ENCODE results near the gene PTDSS2. TPM values are rescaled to one million over a fixed set of nuclear protein-coding genes. Genes with fewer than 3 reads are reported as not detected.

The PTDSS2 gene
- total RNA-seq, 1 experiment from 2014 or later, result 28.2 TPM

GRCh38 chr11:521177-521688, 71.2 kb downstream of the PTDSS2 start:
- DNase-seq (ENCODE audit: unreplicated experiment), result no peak
- no peaks in the 10 kb centered on the region for H3K9me3 Mint-ChIP-seq (ENCODE audit: unreplicated experiment)
- H3K4me1 Mint-ChIP-seq (ENCODE audit: insufficient read depth, unreplicated experiment), result no peaks in the 10 kb centered on the region
- ChIA-PET POLR2A (interaction anchor here (1.5 to 1.6 kb wide), 2 partner anchors 12 to 15 kb away, joined by 5 to 6 read pairs; no protein-coding TSS in a partner anchor), CTCF (interaction anchor here (0.6 kb wide), 1 partner anchor 495 kb away, joined by 3 read pairs; no protein-coding TSS in a partner anchor)
- H3K36me3 Mint-ChIP-seq (ENCODE audit: insufficient read depth, unreplicated experiment), result peaks cover 19% of the 10 kb centered on the region
- no peaks in the 10 kb centered on the region for H3K27me3 Mint-ChIP-seq (ENCODE audit: insufficient read depth, unreplicated experiment)
- H3K27ac Mint-ChIP-seq (ENCODE audit: low read depth, unreplicated experiment), result no peak overlapping the region
- H3K4me3 Mint-ChIP-seq (ENCODE audit: unreplicated experiment), result no peak overlapping the region
- intact Hi-C loops (cut with micrococcal nuclease), result no loop called here
- no TSS peak for BruUV-seq (replicated peaks)
- TF ChIP-seq CTCF (IDR thresholded peaks at IDR 0.05; ENCODE audit: unreplicated experiment), result no peak

- intact Hi-C loops (cut with micrococcal nuclease), result no loop called here
These were observed 76.1 kb downstream of the PTDSS2 start for GRCh38 chr11:526192-526591.

GRCh38 chr11:528166-528814, 78.2 kb downstream of the PTDSS2 start:
- CTCF ChIA-PET, result interaction anchor here (0.6 to 1.5 kb wide), 4 partner anchors 9 to 254 kb away, joined by 3 read pairs; no protein-coding TSS in a partner anchor
- no peaks in the 10 kb centered on the region for H3K9me3 Mint-ChIP-seq (ENCODE audit: unreplicated experiment)
- intact Hi-C loops (cut with micrococcal nuclease), result no loop called here
- no peak for TF ChIP-seq CTCF (IDR thresholded peaks at IDR 0.05; ENCODE audit: unreplicated experiment)
- H3K27ac Mint-ChIP-seq (ENCODE audit: low read depth, unreplicated experiment), result no peak overlapping the region
- no peak overlapping the region for H3K4me3 Mint-ChIP-seq (ENCODE audit: unreplicated experiment)
- DNase-seq (ENCODE audit: unreplicated experiment), result no peak
- no peaks in the 10 kb centered on the region for H3K4me1 Mint-ChIP-seq (ENCODE audit: insufficient read depth, unreplicated experiment)
- no TSS peak for BruUV-seq (replicated peaks)
- peaks cover 29% of the 10 kb centered on the region for H3K36me3 Mint-ChIP-seq (ENCODE audit: insufficient read depth, unreplicated experiment)
- H3K27me3 Mint-ChIP-seq (ENCODE audit: insufficient read depth, unreplicated experiment), result no peaks in the 10 kb centered on the region
- POLR2A ChIA-PET, result interaction anchor here (0.6 kb wide), 1 partner anchor 11 kb away, joined by 4 read pairs; no protein-coding TSS in a partner anchor

More at GRCh38 chr11:526192-526591, 76.1 kb downstream of the PTDSS2 start:
- H3K27ac Mint-ChIP-seq (ENCODE audit: low read depth, unreplicated experiment), result no peak overlapping the region
- no peaks in the 10 kb centered on the region for H3K9me3 Mint-ChIP-seq (ENCODE audit: unreplicated experiment)
- H3K36me3 Mint-ChIP-seq (ENCODE audit: insufficient read depth, unreplicated experiment), result peaks cover 12% of the 10 kb centered on the region
- BruUV-seq (replicated peaks), result no TSS peak
- POLR2A ChIA-PET, result interaction anchor here (1.3 kb wide), 1 partner anchor 8 kb away, joined by 5 read pairs; no protein-coding TSS in a partner anchor
- H3K27me3 Mint-ChIP-seq (ENCODE audit: insufficient read depth, unreplicated experiment), result no peaks in the 10 kb centered on the region
- no peak for DNase-seq (ENCODE audit: unreplicated experiment)
- no peak for TF ChIP-seq CTCF (IDR thresholded peaks at IDR 0.05; ENCODE audit: unreplicated experiment)
- no peaks in the 10 kb centered on the region for H3K4me1 Mint-ChIP-seq (ENCODE audit: insufficient read depth, unreplicated experiment)
- H3K4me3 Mint-ChIP-seq (ENCODE audit: unreplicated experiment), result no peak overlapping the region
- CTCF ChIA-PET, result no interaction called here

GRCh38 chr11:528815-529727, 79.0 kb downstream of the PTDSS2 start:
- no peak for TF ChIP-seq CTCF (IDR thresholded peaks at IDR 0.05; ENCODE audit: unreplicated experiment)
- Mint-ChIP-seq H3K27ac (ENCODE audit: low read depth, unreplicated experiment) (no peak overlapping the region), H3K36me3 (ENCODE audit: insufficient read depth, unreplicated experiment) (peaks cover 37% of the 10 kb centered on the region), H3K9me3 (ENCODE audit: unreplicated experiment) (no peaks in the 10 kb centered on the region), H3K4me1 (ENCODE audit: insufficient read depth, unreplicated experiment) (no peaks in the 10 kb centered on the region), H3K27me3 (ENCODE audit: insufficient read depth, unreplicated experiment) (no peaks in the 10 kb centered on the region), H3K4me3 (ENCODE audit: unreplicated experiment) (no peak overlapping the region)
- BruUV-seq (replicated peaks), result no TSS peak
- intact Hi-C loops (cut with micrococcal nuclease), result no loop called here
- POLR2A ChIA-PET, result no interaction called here
- no peak for DNase-seq (ENCODE audit: unreplicated experiment)
- CTCF ChIA-PET, result interaction anchor here (0.6 to 1.5 kb wide), 2 partner anchors 10 to 81 kb away, joined by 3 read pairs; no protein-coding TSS in a partner anchor

Data from MCF 10A (cell line).